ENCODE measurements around the gene STAU1. TPM values are rescaled to one million over a fixed set of nuclear protein-coding genes. Genes with fewer than 3 reads are reported as not detected.
A peak's percentile ranks its signal among the peaks of the same experiment; 100 is the strongest.

Gene STAU1
- total and polyA plus RNA-seq, 2 of the 13 experiments (the other 11 are each of a cell fraction or from before 2014, with no cell fraction given) = 119 to 133 TPM

GRCh38 chr20:49187851-49188641 is at the start of gene STAU1 (continued):
- TF ChIP-seq, protein P1, sequence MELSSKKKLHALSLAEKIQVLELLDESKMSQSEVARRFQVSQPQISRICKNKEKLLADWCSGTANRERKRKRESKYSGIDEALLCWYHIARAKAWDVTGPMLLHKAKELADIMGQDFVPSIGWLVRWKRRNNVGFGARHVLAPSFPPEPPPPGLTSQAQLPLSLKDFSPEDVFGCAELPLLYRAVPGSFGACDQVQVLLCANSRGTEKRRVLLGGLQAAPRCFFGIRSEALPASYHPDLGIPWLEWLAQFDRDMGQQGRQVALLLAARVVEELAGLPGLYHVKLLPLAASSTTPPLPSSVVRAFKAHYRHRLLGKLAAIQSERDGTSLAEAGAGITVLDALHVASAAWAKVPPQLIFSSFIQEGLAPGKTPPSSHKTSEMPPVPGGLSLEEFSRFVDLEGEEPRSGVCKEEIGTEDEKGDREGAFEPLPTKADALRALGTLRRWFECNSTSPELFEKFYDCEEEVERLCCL (CRISPR knock-in tag; IDR thresholded peaks at IDR 0.05; ENCODE audit: borderline replicate concordance) = no peak; the same call in 1 of the 2 replicates
- TF ChIP-seq, protein P2, sequence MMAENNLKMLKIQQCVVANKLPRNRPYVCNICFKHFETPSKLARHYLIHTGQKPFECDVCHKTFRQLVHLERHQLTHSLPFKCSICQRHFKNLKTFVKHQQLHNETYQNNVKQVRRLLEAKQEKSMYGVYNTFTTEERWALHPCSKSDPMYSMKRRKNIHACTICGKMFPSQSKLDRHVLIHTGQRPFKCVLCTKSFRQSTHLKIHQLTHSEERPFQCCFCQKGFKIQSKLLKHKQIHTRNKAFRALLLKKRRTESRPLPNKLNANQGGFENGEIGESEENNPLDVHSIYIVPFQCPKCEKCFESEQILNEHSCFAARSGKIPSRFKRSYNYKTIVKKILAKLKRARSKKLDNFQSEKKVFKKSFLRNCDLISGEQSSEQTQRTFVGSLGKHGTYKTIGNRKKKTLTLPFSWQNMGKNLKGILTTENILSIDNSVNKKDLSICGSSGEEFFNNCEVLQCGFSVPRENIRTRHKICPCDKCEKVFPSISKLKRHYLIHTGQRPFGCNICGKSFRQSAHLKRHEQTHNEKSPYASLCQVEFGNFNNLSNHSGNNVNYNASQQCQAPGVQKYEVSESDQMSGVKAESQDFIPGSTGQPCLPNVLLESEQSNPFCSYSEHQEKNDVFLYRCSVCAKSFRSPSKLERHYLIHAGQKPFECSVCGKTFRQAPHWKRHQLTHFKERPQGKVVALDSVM (CRISPR knock-in tag; IDR thresholded peaks at IDR 0.05) = peak; percentile 27
- TF ChIP-seq, protein P3, sequence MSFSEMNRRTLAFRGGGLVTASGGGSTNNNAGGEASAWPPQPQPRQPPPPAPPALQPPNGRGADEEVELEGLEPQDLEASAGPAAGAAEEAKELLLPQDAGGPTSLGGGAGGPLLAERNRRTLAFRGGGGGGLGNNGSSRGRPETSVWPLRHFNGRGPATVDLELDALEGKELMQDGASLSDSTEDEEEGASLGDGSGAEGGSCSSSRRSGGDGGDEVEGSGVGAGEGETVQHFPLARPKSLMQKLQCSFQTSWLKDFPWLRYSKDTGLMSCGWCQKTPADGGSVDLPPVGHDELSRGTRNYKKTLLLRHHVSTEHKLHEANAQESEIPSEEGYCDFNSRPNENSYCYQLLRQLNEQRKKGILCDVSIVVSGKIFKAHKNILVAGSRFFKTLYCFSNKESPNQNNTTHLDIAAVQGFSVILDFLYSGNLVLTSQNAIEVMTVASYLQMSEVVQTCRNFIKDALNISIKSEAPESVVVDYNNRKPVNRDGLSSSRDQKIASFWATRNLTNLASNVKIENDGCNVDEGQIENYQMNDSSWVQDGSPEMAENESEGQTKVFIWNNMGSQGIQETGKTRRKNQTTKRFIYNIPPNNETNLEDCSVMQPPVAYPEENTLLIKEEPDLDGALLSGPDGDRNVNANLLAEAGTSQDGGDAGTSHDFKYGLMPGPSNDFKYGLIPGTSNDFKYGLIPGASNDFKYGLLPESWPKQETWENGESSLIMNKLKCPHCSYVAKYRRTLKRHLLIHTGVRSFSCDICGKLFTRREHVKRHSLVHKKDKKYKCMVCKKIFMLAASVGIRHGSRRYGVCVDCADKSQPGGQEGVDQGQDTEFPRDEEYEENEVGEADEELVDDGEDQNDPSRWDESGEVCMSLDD (CRISPR knock-in tag; IDR thresholded peaks at IDR 0.05; ENCODE audit: borderline replicate concordance) = no peak; the same call in 1 of the 2 replicates
- TF ChIP-seq ZNF839 (CRISPR knock-in tag; IDR thresholded peaks at IDR 0.05; ENCODE audit: borderline replicate concordance) (peak; percentile 9; the same call in 1 of the 2 replicates), MYC (CRISPR knock-in tag; IDR thresholded peaks at IDR 0.05; ENCODE audit: borderline replicate concordance) (peak; percentile 70), HIVEP1 (CRISPR knock-in tag; IDR thresholded peaks at IDR 0.05) (no peak; the same call in 1 of the 2 replicates), CBX2 (IDR thresholded peaks at IDR 0.05; ENCODE audit: low read depth, low read length) (no peak), CBX2 (CRISPR knock-in tag; IDR thresholded peaks at IDR 0.05; ENCODE audit: low read depth) (no peak), ZNF891 (CRISPR knock-in tag; IDR thresholded peaks at IDR 0.05) (no peak), MXD3 (CRISPR knock-in tag; IDR thresholded peaks at IDR 0.05) (peak; percentile 87; the same call in 1 of the 2 replicates), ZNF33B (CRISPR knock-in tag; IDR thresholded peaks at IDR 0.05) (no peak), MZF1 (CRISPR knock-in tag; IDR thresholded peaks at IDR 0.05; ENCODE audit: borderline replicate concordance) (no peak; the same call in 1 of the 2 replicates), ZNF547 (CRISPR knock-in tag; IDR thresholded peaks at IDR 0.05) (no peak), PHF8 (CRISPR knock-in tag; IDR thresholded peaks at IDR 0.05) (peak; percentile 88), GLMP (CRISPR knock-in tag; IDR thresholded peaks at IDR 0.05; ENCODE audit: borderline replicate concordance) (no peak), JUNB (CRISPR knock-in tag; IDR thresholded peaks at IDR 0.05; ENCODE audit: borderline replicate concordance) (peak; percentile 49; the same call in 1 of the 2 replicates)
- TF ChIP-seq, protein P4, sequence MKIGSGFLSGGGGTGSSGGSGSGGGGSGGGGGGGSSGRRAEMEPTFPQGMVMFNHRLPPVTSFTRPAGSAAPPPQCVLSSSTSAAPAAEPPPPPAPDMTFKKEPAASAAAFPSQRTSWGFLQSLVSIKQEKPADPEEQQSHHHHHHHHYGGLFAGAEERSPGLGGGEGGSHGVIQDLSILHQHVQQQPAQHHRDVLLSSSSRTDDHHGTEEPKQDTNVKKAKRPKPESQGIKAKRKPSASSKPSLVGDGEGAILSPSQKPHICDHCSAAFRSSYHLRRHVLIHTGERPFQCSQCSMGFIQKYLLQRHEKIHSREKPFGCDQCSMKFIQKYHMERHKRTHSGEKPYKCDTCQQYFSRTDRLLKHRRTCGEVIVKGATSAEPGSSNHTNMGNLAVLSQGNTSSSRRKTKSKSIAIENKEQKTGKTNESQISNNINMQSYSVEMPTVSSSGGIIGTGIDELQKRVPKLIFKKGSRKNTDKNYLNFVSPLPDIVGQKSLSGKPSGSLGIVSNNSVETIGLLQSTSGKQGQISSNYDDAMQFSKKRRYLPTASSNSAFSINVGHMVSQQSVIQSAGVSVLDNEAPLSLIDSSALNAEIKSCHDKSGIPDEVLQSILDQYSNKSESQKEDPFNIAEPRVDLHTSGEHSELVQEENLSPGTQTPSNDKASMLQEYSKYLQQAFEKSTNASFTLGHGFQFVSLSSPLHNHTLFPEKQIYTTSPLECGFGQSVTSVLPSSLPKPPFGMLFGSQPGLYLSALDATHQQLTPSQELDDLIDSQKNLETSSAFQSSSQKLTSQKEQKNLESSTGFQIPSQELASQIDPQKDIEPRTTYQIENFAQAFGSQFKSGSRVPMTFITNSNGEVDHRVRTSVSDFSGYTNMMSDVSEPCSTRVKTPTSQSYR (CRISPR knock-in tag; IDR thresholded peaks at IDR 0.05; ENCODE audit: borderline replicate concordance) = peak; percentile 96; the same call in 1 of the 2 replicates
